GM12878 (cell line): ENCODE data around the gene COA1.

Source experiments
- NFYB ChIP-seq: IDR thresholded peaks from 2 replicates; pipeline ENCODE4 v1.6.1; 2011; ENCODE audit warnings: low read depth, mild to moderate bottlenecking, low read length, improper control_type of control experiment, moderate library complexity; ENCODE audit not compliant: insufficient read depth
- TCF7 ChIP-seq: IDR thresholded peaks from 2 replicates; pipeline ENCODE4 v1.6.1; 2014; ENCODE audit warnings: antibody characterized with exemption, borderline replicate concordance
- TF ChIP-seq, protein P1 (sequence below): IDR thresholded peaks from 2 replicates; pipeline ENCODE4 v1.6.1; 2011; ENCODE audit warnings: borderline replicate concordance, low read depth, mild to moderate bottlenecking, moderate library complexity, mixed read lengths, low read length; ENCODE audit not compliant: insufficient read depth; ENCODE audit errors: extremely low read length
- TF ChIP-seq, protein P2 (sequence below): IDR thresholded peaks from 2 replicates; pipeline ENCODE4 v1.6.1; 2012; ENCODE audit warnings: low read length, inconsistent platforms
- TF ChIP-seq, protein P3 (sequence below): IDR thresholded peaks from 2 replicates; pipeline ENCODE4 v1.6.1; 2012; ENCODE audit warnings: low read depth, low read length, improper control_type of control experiment

DNA sequence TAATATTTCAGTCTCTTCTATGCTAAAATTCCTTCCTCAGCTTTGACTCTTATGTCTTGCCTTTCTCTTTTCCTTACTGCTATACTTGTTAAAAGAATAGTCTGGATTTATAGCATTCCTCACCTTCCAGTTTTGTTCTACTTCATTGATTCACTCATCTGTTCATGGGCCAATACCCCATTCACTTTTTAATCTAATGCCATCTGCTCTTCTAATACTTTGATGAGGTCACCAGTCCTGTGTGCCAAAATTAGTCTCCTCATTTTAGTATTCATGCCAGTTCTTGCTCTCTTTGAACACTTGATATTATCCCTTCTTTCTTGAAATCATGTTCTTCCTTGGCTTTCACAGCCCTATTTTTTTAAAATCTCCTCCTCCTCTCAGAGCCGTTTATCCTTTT, 127.1 kb downstream of the COA1 start:
- TF ChIP-seq TCF7 (no peak), NFYB (no peak)
- TF ChIP-seq, protein P1, sequence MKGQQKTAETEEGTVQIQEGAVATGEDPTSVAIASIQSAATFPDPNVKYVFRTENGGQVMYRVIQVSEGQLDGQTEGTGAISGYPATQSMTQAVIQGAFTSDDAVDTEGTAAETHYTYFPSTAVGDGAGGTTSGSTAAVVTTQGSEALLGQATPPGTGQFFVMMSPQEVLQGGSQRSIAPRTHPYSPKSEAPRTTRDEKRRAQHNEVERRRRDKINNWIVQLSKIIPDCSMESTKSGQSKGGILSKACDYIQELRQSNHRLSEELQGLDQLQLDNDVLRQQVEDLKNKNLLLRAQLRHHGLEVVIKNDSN, result no peak
- TF ChIP-seq, protein P2, sequence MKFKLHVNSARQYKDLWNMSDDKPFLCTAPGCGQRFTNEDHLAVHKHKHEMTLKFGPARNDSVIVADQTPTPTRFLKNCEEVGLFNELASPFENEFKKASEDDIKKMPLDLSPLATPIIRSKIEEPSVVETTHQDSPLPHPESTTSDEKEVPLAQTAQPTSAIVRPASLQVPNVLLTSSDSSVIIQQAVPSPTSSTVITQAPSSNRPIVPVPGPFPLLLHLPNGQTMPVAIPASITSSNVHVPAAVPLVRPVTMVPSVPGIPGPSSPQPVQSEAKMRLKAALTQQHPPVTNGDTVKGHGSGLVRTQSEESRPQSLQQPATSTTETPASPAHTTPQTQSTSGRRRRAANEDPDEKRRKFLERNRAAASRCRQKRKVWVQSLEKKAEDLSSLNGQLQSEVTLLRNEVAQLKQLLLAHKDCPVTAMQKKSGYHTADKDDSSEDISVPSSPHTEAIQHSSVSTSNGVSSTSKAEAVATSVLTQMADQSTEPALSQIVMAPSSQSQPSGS, result no peak
- TF ChIP-seq, protein P3, sequence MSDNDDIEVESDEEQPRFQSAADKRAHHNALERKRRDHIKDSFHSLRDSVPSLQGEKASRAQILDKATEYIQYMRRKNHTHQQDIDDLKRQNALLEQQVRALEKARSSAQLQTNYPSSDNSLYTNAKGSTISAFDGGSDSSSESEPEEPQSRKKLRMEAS, result no peak
